ENCODE measurements around the gene HMGCLL1.

Gene HMGCLL1

GRCh38 chr6:55438203-55438602, 140.8 kb downstream of the HMGCLL1 start:
- no peak for DNase-seq

- DNase-seq = no peak
Observed at GRCh38 chr6:55437141-55437540, 141.9 kb downstream of the HMGCLL1 start.

- DNase-seq = no peak
Observed at GRCh38 chr6:55433446-55434130, 145.4 kb downstream of the HMGCLL1 start.

- DNase-seq = no peak
Observed at GRCh38 chr6:55423933-55424332, 155.1 kb downstream of the HMGCLL1 start.

- no peak for DNase-seq
Observed at GRCh38 chr6:55410674-55411073, 168.3 kb downstream of the HMGCLL1 start.

GRCh38 chr6:55405474-55406235, 173.3 kb downstream of the HMGCLL1 start:
- no peak for DNase-seq

GRCh38 chr6:55399351-55399750, 179.6 kb downstream of the HMGCLL1 start:
- DNase-seq = no peak

- no peak for DNase-seq
Observed at GRCh38 chr6:55397986-55398385, 181.0 kb downstream of the HMGCLL1 start.

- DNase-seq = no peak
Observed at GRCh38 chr6:55395871-55396270, 183.1 kb downstream of the HMGCLL1 start.

- DNase-seq = no peak
Observed at GRCh38 chr6:55388211-55388610, 190.8 kb downstream of the HMGCLL1 start.

Measured in activated T-cell treated with anti-CD3 and anti-CD28 coated beads, Interleukin-2, amount 50 U/mL, for 1 hour (primary cell).